SK-N-SH treated with all-trans-retinoic acid at 6 μM for 48 hours (cell line): Measurements from ENCODE around the gene CTSH.

Experiments used
- ATAC-seq: fragments of 200-7000 bp; cut with Tn5 transposase; 3 replicates; pipeline ENCODE4 v1.9.1; 2020; ENCODE audit warnings: mild to moderate bottlenecking, moderate library complexity
- ARNTL ChIP-seq: fragments of 450-650 bp; formaldehyde crosslinking; IDR thresholded peaks from 2 replicates; pipeline ENCODE4 v1.5.0; 2020; ENCODE audit warnings: low read depth, mild to moderate bottlenecking, moderate library complexity, borderline replicate concordance
- BACH2 ChIP-seq: fragments of 250-450 bp; sonication (Bioruptor Pico); IDR thresholded peaks from 2 replicates; pipeline ENCODE4 v1.9.0; 2021; ENCODE audit warnings: mild to moderate bottlenecking, borderline replicate concordance
- CREB5 ChIP-seq: fragments of 250-450 bp; sonication (Bioruptor Pico); IDR thresholded peaks from 2 replicates; pipeline ENCODE4 v1.5.1; 2020; ENCODE audit warnings: low read depth, mild to moderate bottlenecking, moderate library complexity
- CSDC2 ChIP-seq: fragments of 250-450 bp; sonication (Bioruptor Pico); IDR thresholded peaks from 2 replicates; pipeline ENCODE4 v1.5.0; 2020; ENCODE audit warnings: mild to moderate bottlenecking, moderate library complexity
- GLIS3 ChIP-seq: fragments of 250-450 bp; sonication (Bioruptor Pico); IDR thresholded peaks from 2 replicates; pipeline ENCODE4 v1.5.0; 2020; ENCODE audit warnings: mild to moderate bottlenecking, moderate library complexity
- ISL1 ChIP-seq: fragments of 250-450 bp; sonication (Bioruptor Pico); IDR thresholded peaks from 2 replicates; pipeline ENCODE4 v2.1.2; 2022; ENCODE audit warnings: mild to moderate bottlenecking, moderate library complexity
- OSR1 ChIP-seq: fragments of 250-450 bp; sonication (Bioruptor Pico); IDR thresholded peaks from 2 replicates; pipeline ENCODE4 v1.8.0; 2022; ENCODE audit warnings: moderate library complexity, mild to moderate bottlenecking, inconsistent platforms
- PATZ1 ChIP-seq: fragments of 250-450 bp; sonication (Bioruptor Pico); IDR thresholded peaks from 2 replicates; pipeline ENCODE4 v1.8.0; 2020; ENCODE audit warnings: mild to moderate bottlenecking, moderate library complexity, borderline replicate concordance
- POU6F1 ChIP-seq: fragments of 250-450 bp; sonication (Bioruptor Pico); IDR thresholded peaks from 2 replicates; pipeline ENCODE4 v1.8.0; 2021; ENCODE audit warnings: low read depth, mild to moderate bottlenecking, moderate library complexity, borderline replicate concordance
- PPARA ChIP-seq: fragments of 250-450 bp; sonication (Bioruptor Pico); IDR thresholded peaks from 2 replicates; pipeline ENCODE4 v1.5.0; 2020; ENCODE audit warnings: mild to moderate bottlenecking, borderline replicate concordance
- RARB ChIP-seq: fragments of 250-450 bp; sonication (Bioruptor Pico); IDR thresholded peaks from 2 replicates; pipeline ENCODE4 v1.8.0; 2021; ENCODE audit warnings: mild to moderate bottlenecking, moderate library complexity
- SNAI2 ChIP-seq: fragments of 250-450 bp; sonication (Bioruptor Pico); IDR thresholded peaks from 2 replicates; pipeline ENCODE4 v1.5.0; 2020; ENCODE audit warnings: mild to moderate bottlenecking, moderate library complexity
- TCF4 ChIP-seq: fragments of 250-450 bp; sonication (Bioruptor Pico); IDR thresholded peaks from 2 replicates; pipeline ENCODE4 v1.8.0; 2021; ENCODE audit warnings: mild to moderate bottlenecking, moderate library complexity, borderline replicate concordance
- TOX ChIP-seq: fragments of 250-450 bp; sonication (Bioruptor Pico); IDR thresholded peaks from 2 replicates; pipeline ENCODE4 v1.8.0; 2021; ENCODE audit warnings: mild to moderate bottlenecking, moderate library complexity, borderline replicate concordance
- TSHZ2 ChIP-seq: fragments of 250-450 bp; sonication (Bioruptor Pico); IDR thresholded peaks from 2 replicates; pipeline ENCODE4 v1.5.0; 2020; ENCODE audit warnings: mild to moderate bottlenecking, moderate library complexity
- ZC3H10 ChIP-seq: fragments of 250-450 bp; sonication (Bioruptor Pico); IDR thresholded peaks from 2 replicates; pipeline ENCODE4 v1.5.1; 2021; ENCODE audit warnings: mild to moderate bottlenecking, moderate library complexity
- ZFP3 ChIP-seq: fragments of 250-450 bp; sonication (Bioruptor Pico); IDR thresholded peaks from 2 replicates; pipeline ENCODE4 v1.5.0; 2020; ENCODE audit warnings: mild to moderate bottlenecking, moderate library complexity
- ZFP30 ChIP-seq: fragments of 450-650 bp; formaldehyde crosslinking; IDR thresholded peaks from 2 replicates; pipeline ENCODE4 v1.5.0; 2022; ENCODE audit warnings: mild to moderate bottlenecking, moderate library complexity
- ZNF565 ChIP-seq: fragments of 450-650 bp; formaldehyde crosslinking; conservative IDR thresholded peaks from 2 replicates; pipeline ENCODE4 v1.5.0; 2020; ENCODE audit warnings: low read depth, mild to moderate bottlenecking, moderate library complexity
- ZNF8 ChIP-seq: fragments of 450-650 bp; formaldehyde crosslinking; IDR thresholded peaks from 2 replicates; pipeline ENCODE4 v1.5.0; 2020; ENCODE audit warnings: mild to moderate bottlenecking, moderate library complexity

The CTSH gene

GRCh38 chr15:78893538-78893937 is 51.3 kb downstream of the CTSH start (continued):
- no peak for TF ChIP-seq TSHZ2 (CRISPR knock-in tag)

- no peak for ATAC-seq
- TF ChIP-seq ZNF8: no peak
- TF ChIP-seq BACH2 (CRISPR knock-in tag): no peak
- no peak for TF ChIP-seq GLIS3 (CRISPR knock-in tag)
- TF ChIP-seq ZC3H10 (CRISPR knock-in tag): no peak
- no peak for TF ChIP-seq RARB (CRISPR knock-in tag)
- no peak for TF ChIP-seq ISL1 (CRISPR knock-in tag)
- no peak for TF ChIP-seq TSHZ2 (CRISPR knock-in tag)
- no peak for TF ChIP-seq CSDC2 (CRISPR knock-in tag)
These were observed 55.8 kb downstream of the CTSH start for GRCh38 chr15:78889000-78889399.

GRCh38 chr15:78881681-78882080 is 63.2 kb downstream of the CTSH start:
- ATAC-seq: no peak
- TF ChIP-seq TSHZ2 (CRISPR knock-in tag): no peak
- TF ChIP-seq OSR1 (CRISPR knock-in tag): no peak
- TF ChIP-seq POU6F1: no peak
- no peak for TF ChIP-seq ARNTL
- no peak for TF ChIP-seq ZFP30
- TF ChIP-seq SNAI2 (CRISPR knock-in tag): no peak
- no peak for TF ChIP-seq PATZ1 (CRISPR knock-in tag)
- TF ChIP-seq RARB (CRISPR knock-in tag): no peak
- TF ChIP-seq ZFP3: no peak
- no peak for TF ChIP-seq ZNF565
- no peak for TF ChIP-seq CREB5 (CRISPR knock-in tag)
- no peak for TF ChIP-seq TCF4 (CRISPR knock-in tag)
- no peak for TF ChIP-seq TOX (CRISPR knock-in tag)
- TF ChIP-seq PPARA (CRISPR knock-in tag): no peak
- TF ChIP-seq, all 23 proteins: peak for 0
